ENCODE results near the gene CMKLR1.

The CMKLR1 gene

GRCh38 chr12:108297895-108298760 is 41.0 kb downstream of the CMKLR1 start:
- no peak for TF ChIP-seq ZNF274 (IDR thresholded peaks at IDR 0.05; ENCODE audit: low read depth, low read length)

DNA sequence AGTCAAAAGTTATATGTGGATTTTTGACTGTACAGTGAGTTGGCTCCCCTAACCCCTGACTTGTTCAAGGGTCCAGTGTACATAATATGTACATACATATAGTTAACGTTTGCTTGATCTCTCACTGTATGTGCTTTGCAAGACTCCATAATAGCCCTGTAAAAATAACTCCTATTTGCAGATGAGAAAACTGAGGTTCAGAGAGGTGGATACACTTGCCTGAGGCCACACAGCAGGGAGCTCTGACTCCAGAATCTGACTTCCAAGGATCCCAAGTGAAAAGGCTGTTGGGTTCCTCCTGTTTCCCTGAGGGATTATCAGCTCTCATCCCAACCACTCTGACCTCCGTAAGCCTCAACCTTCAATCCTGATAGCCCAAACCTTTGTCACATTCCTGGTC is 41.7 kb downstream of the CMKLR1 start:
- no peak for TF ChIP-seq ZNF274 (IDR thresholded peaks at IDR 0.05; ENCODE audit: low read depth, low read length)
- H3K4me3 ChIP-seq (ENCODE audit: low read length) = no peak overlapping the region

More at GRCh38 chr12:108297895-108298760, 41.0 kb downstream of the CMKLR1 start:
- no peak overlapping the region for H3K4me3 ChIP-seq (ENCODE audit: low read length)

- no peak overlapping the region for H3K4me3 ChIP-seq (ENCODE audit: low read length)
- no peak for TF ChIP-seq ZNF274 (IDR thresholded peaks at IDR 0.05; ENCODE audit: low read depth, low read length)
Observed at GRCh38 chr12:108296945-108297344, 42.2 kb downstream of the CMKLR1 start.

DNA sequence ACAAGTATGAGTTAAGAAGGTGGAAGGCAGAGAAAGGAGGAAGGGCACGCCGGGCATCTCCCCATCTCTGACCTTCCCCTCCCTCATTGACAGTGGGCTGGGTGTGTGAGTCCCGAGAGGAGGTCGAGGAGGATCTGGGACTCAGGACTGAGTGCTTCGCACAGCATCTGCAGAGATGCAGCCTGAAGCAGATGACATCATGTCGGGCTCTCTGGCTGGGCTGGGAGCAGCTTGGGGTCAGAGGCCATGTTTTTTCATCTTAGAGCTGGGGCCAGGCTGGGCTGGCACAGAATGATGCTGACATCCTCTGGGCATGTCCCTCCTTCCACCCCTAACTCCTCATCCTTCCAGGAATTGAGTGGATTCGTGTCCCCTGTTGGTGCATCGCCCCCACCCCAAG is 43.5 kb downstream of the CMKLR1 start:
- H3K4me3 ChIP-seq (ENCODE audit: low read length) = no peak overlapping the region
- TF ChIP-seq ZNF274 (IDR thresholded peaks at IDR 0.05; ENCODE audit: low read depth, low read length) = no peak

- no peak overlapping the region for H3K4me3 ChIP-seq (ENCODE audit: low read length)
- TF ChIP-seq ZNF274 (IDR thresholded peaks at IDR 0.05; ENCODE audit: low read depth, low read length) = no peak
Observed at GRCh38 chr12:108289350-108290161, 49.6 kb downstream of the CMKLR1 start.

DNA sequence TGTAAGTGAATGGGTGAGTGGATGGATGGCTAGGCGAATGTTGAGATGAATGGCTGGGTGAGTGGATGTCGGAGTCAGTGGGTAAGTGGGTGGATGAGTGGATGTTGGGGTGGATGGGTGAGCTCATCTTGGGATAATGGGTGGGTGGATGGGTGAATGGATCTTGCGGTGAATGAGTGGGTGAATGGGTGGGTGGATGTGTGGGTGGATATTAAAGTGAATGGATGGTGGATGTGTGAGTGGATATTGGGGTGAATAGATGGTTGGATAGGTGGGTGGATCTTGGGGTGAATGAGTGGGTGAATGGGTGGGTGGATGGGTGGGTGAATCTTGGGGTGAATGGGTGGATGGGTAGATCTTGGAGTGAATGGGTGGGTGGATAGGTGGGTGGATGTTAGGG is 51.9 kb downstream of the CMKLR1 start:
- H3K4me3 ChIP-seq (ENCODE audit: low read length) = no peak overlapping the region
- no peak for TF ChIP-seq ZNF274 (IDR thresholded peaks at IDR 0.05; ENCODE audit: low read depth, low read length)

DNA sequence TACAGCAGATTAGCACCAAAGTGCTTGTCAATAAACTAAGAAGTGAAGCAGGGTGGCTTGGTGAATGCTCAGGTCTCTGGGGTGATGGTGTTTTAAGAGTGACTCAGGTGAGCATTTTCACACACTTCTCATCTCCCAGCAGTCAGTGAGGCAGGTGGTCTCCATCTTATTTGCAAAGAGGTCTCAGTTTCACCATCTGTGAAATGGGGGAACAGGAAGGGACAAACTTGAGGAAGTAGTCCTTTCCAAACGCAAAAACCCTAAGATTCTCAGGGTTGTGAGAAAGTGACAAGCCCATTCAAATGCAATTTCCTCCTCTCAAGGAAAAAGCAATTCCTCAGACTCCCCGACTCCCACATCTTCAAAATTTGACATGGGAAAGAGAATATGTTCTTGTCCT is 54.1 kb downstream of the CMKLR1 start:
- no peak overlapping the region for H3K4me3 ChIP-seq (ENCODE audit: low read length)
- no peak for TF ChIP-seq ZNF274 (IDR thresholded peaks at IDR 0.05; ENCODE audit: low read depth, low read length)

DNA sequence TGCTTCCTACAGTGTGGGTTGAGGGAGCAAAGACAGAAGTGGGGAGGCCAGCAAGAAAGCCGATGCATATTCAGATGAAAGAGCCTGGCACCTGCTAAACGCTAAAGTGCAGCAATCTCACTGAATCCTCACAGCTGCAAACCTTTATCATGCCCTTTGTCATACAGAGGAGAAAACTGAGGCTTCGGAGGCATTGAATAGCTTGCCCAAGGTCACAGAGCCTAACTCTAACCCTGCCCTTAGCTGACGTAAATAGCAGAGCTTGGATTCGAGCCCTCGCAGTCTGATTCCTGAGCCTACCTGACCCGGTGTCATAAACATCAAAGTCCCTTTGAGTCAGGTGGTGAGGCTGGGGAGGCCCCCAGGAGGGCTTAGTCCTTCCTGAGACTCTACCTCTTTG is 54.9 kb downstream of the CMKLR1 start:
- no peak for TF ChIP-seq ZNF274 (IDR thresholded peaks at IDR 0.05; ENCODE audit: low read depth, low read length)
- no peak overlapping the region for H3K4me3 ChIP-seq (ENCODE audit: low read length)

DNA sequence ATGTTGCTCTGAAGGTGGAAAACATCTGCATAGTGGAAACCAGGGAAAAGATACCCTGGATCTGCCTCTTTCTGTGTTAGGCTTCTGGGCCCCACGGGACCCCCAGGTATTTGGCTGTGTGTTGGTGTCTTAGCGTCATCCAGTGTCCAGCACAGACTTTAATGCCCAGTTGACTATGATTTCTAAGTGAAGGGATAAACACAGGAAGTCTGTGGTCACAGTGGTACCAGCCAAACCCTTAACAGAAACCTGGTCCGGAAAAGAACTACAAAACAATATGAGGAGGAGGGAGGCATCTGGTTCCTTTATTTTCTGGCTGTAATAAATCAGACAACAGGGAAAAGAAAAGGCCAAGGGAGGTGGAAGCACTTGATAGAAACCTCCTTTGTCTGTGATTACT is 56.4 kb downstream of the CMKLR1 start:
- no peak overlapping the region for H3K4me3 ChIP-seq (ENCODE audit: low read length)
- no peak for TF ChIP-seq ZNF274 (IDR thresholded peaks at IDR 0.05; ENCODE audit: low read depth, low read length)

DNA sequence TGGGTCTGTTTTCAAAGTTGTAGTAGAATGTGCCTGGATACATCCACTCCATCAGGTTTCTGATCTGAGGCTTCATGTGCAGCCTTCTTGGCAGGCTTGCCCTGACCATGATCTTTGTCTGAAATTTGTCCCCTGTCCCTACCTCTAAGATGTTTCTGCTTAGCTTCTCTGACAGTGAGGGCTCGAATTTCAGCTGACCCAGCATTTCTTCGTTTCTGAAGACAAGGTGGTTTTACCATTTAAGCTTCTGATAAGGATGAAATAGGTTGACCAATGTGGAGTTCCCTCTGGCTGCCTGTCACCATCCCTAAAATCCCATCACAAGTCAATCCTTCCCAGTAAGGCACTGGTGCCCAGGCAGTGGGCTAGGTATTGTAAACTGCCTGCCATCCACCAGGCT is 57.0 kb downstream of the CMKLR1 start:
- TF ChIP-seq ZNF274 (IDR thresholded peaks at IDR 0.05; ENCODE audit: low read depth, low read length) = no peak
- H3K4me3 ChIP-seq (ENCODE audit: low read length) = no peak overlapping the region

- no peak overlapping the region for H3K4me3 ChIP-seq (ENCODE audit: low read length)
- no peak for TF ChIP-seq ZNF274 (IDR thresholded peaks at IDR 0.05; ENCODE audit: low read depth, low read length)
Observed at GRCh38 chr12:108277613-108278012, 61.5 kb downstream of the CMKLR1 start.

- no peak for TF ChIP-seq ZNF274 (IDR thresholded peaks at IDR 0.05; ENCODE audit: low read depth, low read length)
- H3K4me3 ChIP-seq (ENCODE audit: low read length) = no peak overlapping the region
Observed at GRCh38 chr12:108273217-108273616, 65.9 kb downstream of the CMKLR1 start.

GRCh38 chr12:108271951-108272872 is 66.9 kb downstream of the CMKLR1 start:
- no peak for TF ChIP-seq ZNF274 (IDR thresholded peaks at IDR 0.05; ENCODE audit: low read depth, low read length)
- H3K4me3 ChIP-seq (ENCODE audit: low read length) = no peak overlapping the region

DNA sequence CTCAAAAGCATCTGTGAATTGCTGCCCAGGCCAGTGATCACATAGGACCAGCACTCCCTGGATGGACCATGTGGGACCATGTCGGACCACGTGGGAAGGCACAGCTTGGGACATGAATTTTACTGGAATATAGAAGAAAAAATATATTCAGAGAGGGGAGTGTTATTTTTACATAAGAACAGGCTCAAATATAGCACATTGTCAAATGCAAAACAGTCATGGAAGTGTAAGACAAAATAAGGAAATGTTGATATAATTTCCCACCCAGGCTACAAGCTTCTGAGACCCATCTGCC is 68.3 kb downstream of the CMKLR1 start:
- H3K4me3 ChIP-seq (ENCODE audit: low read length) = no peak overlapping the region
- TF ChIP-seq ZNF274 (IDR thresholded peaks at IDR 0.05; ENCODE audit: low read depth, low read length) = no peak
